GM18867 (cell line): ENCODE measurements around the gene ARID1B.
"Not testable (repeated sequence)": the region's sequence is repeated elsewhere in the genome, so short reads cannot be mapped to it uniquely, and the experiment has no call there.

Source experiments
- ATAC-seq: cut with Tn5 transposase; IDR thresholded peaks from one replicate; pipeline ENCODE4 v1.9.1; 2021; ENCODE audit warnings: mild to moderate bottlenecking, moderate library complexity; ENCODE audit not compliant: unreplicated experiment

The ARID1B gene

DNA sequence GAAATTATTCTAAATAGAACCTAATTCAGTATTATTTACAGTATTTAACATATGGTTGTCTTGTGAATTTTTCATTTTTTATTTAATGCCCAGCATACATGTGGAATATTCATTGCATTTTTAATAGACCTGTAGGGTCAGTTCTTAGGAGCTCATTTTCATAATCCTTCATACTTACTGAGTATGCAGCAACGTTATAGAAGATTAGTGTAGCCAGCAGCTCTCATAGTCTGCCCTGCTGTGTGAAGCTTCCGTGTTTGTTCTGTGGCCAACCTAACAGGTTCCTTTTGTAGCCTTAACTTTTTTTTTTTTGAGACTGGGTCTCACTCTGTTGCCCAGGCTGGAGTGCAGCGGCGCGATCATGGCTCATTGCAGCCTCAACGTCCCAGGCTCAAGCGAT is 261.4 kb downstream of the ARID1B start:
- ATAC-seq, result no peak

DNA sequence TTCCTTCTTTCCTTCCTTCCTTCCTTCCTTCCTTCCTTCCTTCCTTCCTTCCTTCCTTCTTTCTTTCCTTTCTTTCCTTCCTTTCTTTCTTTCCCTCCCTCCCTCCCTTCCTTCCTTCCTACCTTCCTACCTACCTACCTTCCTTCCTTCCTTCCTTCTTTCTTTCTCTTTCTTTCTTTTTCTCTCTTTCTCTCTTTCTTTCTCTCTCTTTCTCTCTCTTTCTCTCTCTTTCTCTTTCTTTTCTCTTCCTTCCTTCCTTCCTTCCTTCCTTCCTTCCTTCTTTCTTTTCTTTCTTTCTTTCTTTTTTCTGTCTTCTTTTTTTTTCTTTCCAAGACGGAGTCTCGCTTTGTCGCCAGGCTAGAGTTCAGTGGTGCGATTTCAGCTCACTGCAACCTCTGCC is 262.5 kb downstream of the ARID1B start:
- not testable (repeated sequence) for ATAC-seq

- no peak for ATAC-seq
These were observed 263.0 kb downstream of the ARID1B start for GRCh38 chr6:157040191-157040590.

GRCh38 chr6:157045831-157046454 is 268.8 kb downstream of the ARID1B start:
- no peak for ATAC-seq

GRCh38 chr6:157046776-157047175 is 269.6 kb downstream of the ARID1B start:
- no peak for ATAC-seq

DNA sequence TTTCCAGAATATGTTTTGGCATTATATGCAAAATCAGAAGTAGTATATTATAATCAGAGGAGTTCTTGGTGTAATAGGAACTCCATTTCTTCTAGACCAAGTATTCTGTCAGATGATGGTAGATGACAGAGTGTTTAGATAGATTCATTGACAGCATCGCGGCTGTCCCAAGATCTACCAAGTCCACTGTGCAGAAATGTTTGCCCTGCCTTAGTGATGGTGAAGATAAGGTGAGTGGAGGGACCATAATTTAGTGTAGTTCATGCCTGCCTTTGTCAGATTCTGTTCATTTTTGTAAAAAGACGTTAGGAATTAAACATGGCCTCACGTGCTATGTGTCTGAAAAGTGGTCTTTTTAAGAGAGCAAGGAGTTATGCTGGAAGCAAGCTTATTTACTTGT is 270.1 kb downstream of the ARID1B start:
- ATAC-seq, result no peak

- ATAC-seq, result no peak
These were observed 270.8 kb downstream of the ARID1B start for GRCh38 chr6:157047951-157048350.

- no peak for ATAC-seq
These were observed 272.0 kb downstream of the ARID1B start for GRCh38 chr6:157049133-157049532.

DNA sequence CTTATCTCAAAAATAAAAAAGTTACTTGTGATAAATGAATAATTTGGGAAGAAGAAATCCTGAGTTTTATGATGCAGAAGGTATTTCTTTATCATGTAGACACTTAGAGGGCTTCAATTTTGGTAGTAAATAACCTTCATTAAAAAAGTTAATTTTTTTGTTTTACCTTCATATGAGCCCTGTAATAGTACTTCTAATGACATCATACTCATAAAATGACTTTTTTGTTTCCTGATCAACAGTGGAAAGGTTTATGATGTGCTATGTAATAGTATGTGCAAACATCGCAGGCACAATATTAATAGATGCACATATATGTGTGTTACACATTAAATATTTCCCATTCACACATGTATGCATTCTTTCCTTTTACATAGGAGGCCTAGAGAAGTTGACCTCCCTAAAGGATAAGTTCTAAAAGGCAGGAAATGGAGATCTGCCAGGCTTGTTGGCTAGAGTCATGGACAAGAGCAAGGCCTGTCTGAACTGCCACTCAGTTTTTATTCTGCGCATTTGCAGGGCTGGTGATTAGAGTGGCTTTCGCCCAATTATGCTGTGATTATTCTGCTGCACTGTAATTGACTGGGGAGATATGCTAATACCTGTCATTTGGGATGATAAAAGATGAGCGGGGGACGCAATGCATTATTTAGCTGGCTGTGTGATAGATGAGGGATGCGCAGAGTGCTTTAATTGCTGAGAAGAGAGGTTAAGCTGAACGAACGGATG is 273.5 kb downstream of the ARID1B start:
- ATAC-seq, result no peak

DNA sequence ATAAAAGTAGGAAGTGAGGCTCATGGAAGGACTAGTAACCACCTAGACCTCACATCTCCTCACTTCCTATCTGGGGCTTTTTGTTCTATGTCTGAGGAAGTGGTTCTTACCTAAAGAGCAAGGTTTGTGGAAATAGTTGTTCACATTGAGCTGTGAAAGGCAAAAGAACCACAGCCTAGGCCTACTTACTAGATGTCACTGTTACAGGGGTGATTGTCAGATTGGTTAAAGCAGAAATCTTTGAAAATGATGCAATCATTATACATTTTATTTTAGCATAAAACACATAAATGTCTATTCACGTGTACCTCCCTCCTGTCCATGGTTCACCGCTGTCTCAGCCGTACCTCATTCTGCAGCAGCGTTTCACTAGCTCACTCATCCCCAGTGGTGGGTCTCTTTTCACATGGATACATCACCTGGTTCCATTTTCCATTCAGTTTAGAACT is 277.4 kb downstream of the ARID1B start:
- peak; percentile 68 for ATAC-seq

DNA sequence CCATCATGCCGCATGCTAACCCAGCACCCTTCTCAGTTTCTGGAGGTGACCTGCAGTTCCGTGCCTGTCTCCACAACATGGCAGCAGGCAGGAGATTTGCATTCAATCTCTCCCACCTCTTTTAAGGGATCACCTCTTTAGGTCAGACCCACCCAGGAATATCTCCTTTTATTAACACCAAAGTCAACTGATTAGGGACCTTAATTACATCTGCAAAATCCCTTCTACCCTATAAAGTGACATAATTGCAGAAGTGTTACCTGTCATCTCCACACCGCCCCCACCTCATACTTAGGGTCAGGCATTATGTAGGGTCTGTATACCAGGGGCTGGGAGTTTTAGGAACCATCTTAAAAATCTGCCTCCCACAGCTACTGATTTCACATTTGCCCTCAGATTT is 278.7 kb downstream of the ARID1B start:
- no peak for ATAC-seq

DNA sequence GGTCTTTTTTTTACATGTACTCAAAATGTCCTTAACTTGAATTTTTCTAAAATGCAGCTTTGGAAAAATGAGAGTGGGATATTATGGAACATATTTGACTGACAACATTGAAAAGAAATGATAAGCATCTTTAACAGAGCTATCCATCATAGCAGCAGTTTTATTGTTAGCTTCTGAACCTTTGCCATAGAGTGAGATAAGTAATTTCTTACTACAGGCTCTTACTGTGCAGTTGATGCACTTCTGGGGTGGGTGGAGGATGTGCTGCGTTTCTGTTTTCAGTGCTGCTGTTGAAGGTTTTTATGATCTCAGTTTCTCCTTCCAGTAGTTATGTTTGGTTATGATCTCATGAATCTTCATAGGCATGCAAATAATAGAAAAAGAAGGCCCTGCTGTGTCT is 279.1 kb downstream of the ARID1B start:
- ATAC-seq, result peak; percentile 75

DNA sequence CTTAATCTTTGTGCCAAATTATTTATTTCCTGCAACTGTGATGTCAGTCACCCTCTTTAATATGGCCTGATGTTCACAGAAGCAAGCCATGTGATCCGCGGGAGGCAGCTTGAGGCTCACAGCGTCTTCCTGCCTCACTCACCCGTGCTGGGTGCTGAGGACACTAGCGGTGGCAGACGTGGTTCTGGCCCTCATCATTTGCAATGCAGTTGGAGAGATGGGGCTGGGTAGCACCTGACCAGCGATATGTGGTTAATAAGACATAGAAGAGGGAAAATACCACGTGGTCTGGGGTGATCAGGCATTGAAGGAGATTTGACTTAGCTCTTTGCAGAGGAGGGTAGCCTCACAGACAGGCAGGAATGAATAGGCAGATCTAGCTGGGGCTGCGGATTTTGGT is 281.4 kb downstream of the ARID1B start:
- ATAC-seq, result no peak

DNA sequence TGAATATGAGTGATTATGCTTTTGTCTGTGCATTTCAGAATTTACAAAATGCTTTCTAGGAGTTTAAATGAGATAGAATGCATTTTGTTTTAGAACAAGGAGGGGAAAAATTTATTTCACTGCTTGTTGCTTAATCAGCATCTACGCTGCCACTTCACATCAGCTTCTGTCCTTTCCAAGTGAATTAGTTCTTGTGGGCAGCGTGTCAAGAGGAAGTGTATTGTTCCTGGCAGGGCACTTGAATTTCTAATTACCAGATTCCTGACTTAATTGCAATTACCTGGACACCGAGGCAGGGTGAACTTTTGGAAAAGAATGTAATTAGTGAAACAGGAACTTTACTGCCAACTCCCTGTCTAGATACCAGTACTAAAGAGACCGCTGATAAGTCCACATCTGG is 282.6 kb downstream of the ARID1B start:
- ATAC-seq, result no peak

- ATAC-seq, result no peak
These were observed 283.3 kb downstream of the ARID1B start for GRCh38 chr6:157060440-157060952.

DNA sequence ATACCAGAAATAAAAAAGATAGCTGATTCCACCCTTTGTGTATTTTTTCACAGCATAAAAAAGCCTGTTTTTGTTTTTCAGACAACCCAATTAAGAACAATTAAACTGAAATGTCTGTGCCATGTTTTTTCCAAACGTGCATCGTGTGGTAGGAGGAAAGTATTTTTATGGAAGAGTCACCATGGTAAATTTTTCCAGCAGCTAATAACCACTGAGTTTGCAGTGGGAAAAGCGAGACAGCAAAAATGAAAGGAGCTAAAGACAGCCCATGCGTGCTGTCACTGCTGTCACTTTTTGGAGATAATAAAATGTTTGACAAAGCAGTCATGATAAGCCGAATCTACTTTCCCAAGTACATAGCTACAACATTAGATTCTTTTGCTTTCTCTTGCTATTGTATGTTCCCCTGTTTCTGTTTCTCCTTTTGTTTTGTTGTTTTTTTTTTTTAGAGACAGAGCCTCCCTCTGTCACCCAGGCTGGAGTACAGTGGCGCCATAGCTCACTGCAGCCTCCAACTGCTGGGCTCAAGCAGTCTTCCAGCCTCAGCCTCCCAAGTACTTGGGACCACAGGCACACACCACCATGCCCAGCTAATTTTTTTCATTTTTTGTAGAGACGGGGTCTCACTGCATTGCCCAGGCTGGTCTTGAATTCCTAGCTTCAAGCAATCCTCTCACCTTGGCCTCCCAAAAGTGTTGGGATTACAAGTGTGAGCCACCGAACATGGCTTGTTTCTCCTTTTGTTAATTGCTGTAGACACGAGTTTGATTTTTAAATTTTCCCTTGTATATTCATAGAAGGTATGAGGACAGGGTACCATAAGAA is 284.8 kb downstream of the ARID1B start:
- ATAC-seq, result no peak

GRCh38 chr6:157063176-157063905 is 286.2 kb downstream of the ARID1B start:
- no peak for ATAC-seq

- ATAC-seq, result no peak
These were observed 286.7 kb downstream of the ARID1B start for GRCh38 chr6:157063923-157064322.

DNA sequence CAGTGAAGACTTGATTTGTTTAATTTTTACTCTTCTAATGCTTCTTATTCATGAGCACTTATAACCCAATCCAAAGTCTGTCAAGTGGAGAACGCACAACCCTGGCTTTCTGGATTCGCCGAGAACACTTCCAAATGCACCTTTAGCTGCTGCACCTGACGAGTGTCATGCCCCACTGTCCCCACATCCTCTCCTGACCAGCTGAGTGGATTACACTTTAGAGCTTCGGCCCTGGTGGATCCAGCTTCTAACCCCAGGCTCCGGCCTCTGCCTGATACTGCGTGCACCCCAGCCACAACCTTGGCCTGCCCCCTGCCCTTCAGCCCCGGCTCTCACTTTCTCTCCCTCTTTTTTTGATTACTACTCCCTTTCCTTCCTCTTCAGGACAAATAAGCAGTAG is 287.3 kb downstream of the ARID1B start:
- ATAC-seq, result no peak

DNA sequence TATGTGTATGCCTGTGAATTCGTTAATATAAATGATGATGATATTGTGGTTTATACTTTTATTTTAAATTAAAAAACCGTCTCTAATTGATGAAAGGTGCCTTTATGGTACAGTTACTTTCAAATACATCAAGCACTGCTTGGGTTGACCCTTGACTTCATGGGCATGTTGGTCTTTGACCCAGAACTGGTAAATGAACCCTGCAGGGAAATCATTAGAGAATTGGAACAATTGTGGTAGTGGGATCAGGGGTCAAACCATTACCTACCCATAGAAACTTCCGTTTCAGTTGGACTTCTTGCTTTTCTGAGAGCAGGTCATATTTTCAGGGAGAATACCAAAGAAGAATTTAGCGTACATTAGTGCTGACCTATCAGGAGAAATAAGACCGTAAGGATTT is 288.2 kb downstream of the ARID1B start:
- ATAC-seq, result no peak
